GM18505 (cell line): Measurements from ENCODE around the gene KRTAP10-2.
"Not testable (repeated sequence)": the region's sequence is repeated elsewhere in the genome, so short reads cannot be mapped to it uniquely, and the experiment has no call there.

Experiments used
- ATAC-seq: cut with Tn5 transposase; IDR thresholded peaks from one replicate; pipeline ENCODE4 v1.9.1; 2021; ENCODE audit not compliant: unreplicated experiment
- POLR2A ChIP-seq: IDR thresholded peaks from 4 replicates; pipeline ENCODE4 v1.6.1; 2011; ENCODE audit warnings: borderline replicate concordance; ENCODE audit not compliant: insufficient read depth, insufficient read length; ENCODE audit errors: extremely low read depth

Gene KRTAP10-2

GRCh38 chr21:44551340-44551961 is at the start of gene KRTAP10-2:
Gene KRTAP10-2 (minus strand): TSS chr21:44551505. CDS start chr21:44551458, 47 bp downstream.
- TF ChIP-seq POLR2A, result no peak
- no peak for ATAC-seq

GRCh38 chr21:44601091-44601490 is 49.8 kb upstream of the KRTAP10-2 start:
- not testable (repeated sequence) for ATAC-seq

GRCh38 chr21:44600118-44600978 is 49.0 kb upstream of the KRTAP10-2 start, which contains the start of gene KRTAP10-7:
Gene KRTAP10-7 (plus strand): TSS chr21:44600597. CDS start chr21:44600622, 25 bp downstream.
- not testable (repeated sequence) for ATAC-seq

- TF ChIP-seq POLR2A, result no peak
- no peak for ATAC-seq
Measured at GRCh38 chr21:44599264-44600029, 48.1 kb upstream of the KRTAP10-2 start.

- ATAC-seq, result no peak
- TF ChIP-seq POLR2A, result no peak
Measured at GRCh38 chr21:44598061-44598460, 46.8 kb upstream of the KRTAP10-2 start.

- ATAC-seq, result no peak
- TF ChIP-seq POLR2A, result no peak
Measured at GRCh38 chr21:44596068-44596725, 44.9 kb upstream of the KRTAP10-2 start.

GRCh38 chr21:44595524-44595923 is 44.2 kb upstream of the KRTAP10-2 start:
- no peak for ATAC-seq
- no peak for TF ChIP-seq POLR2A

- ATAC-seq, result no peak
- no peak for TF ChIP-seq POLR2A
Measured at GRCh38 chr21:44594406-44594916, 43.2 kb upstream of the KRTAP10-2 start.

GRCh38 chr21:44593598-44594405 is 42.5 kb upstream of the KRTAP10-2 start:
- no peak for ATAC-seq
- no peak for TF ChIP-seq POLR2A

GRCh38 chr21:44592446-44593311 is 41.4 kb upstream of the KRTAP10-2 start, which contains the start of gene KRTAP10-6:
Gene KRTAP10-6 (minus strand): TSS chr21:44592505. CDS start chr21:44592484, 21 bp downstream.
- ATAC-seq, result no peak
- no peak for TF ChIP-seq POLR2A

- not testable (repeated sequence) for ATAC-seq
Measured at GRCh38 chr21:44591801-44592130, 40.5 kb upstream of the KRTAP10-2 start.

GRCh38 chr21:44590897-44591800 is 39.8 kb upstream of the KRTAP10-2 start:
- ATAC-seq, result not testable (repeated sequence)
